Esophagus squamous epithelium (tissue), 5 donors: Measurements from ENCODE around the gene ANKRD6. TPM values are rescaled to one million over a fixed set of nuclear protein-coding genes. Genes with fewer than 3 reads are reported as not detected.

Experiments used
- DNase-seq: peaks from one replicate; lab custom pipeline; 2025; lab: John Stamatoyannopoulos, UW
- H3K27ac ChIP-seq, 4 donors: fragments of 200-600 bp; sonication (generic); one replicate each; pipeline ENCODE4 v1.5.1; 2016 to 2019; ENCODE audit warnings: mild to moderate bottlenecking in 1 of 4
- H3K27me3 ChIP-seq, 4 donors: fragments of 200-600 bp; sonication (generic); 1 replicate in 3 of 4; 2 replicates in 1 of 4; pipeline versions ENCODE4 v1.5.1 to v1.6.0; 2017 to 2021; ENCODE audit warnings: antibody characterized with exemption in 1 of 4
- H3K36me3 ChIP-seq, 3 donors: fragments of 200-600 bp; sonication (generic); one replicate each; pipeline ENCODE4 v1.5.1; 2016 to 2019
- H3K4me1 ChIP-seq, 3 donors: fragments of 200-600 bp; sonication (generic); one replicate each; pipeline ENCODE4 v1.5.1; 2017 to 2019
- H3K4me3 ChIP-seq, 4 donors: fragments of 200-600 bp; sonication (generic); 1 replicate in 3 of 4; 2 replicates in 1 of 4; pipeline ENCODE4 v1.5.1; 2016 to 2019; ENCODE audit warnings: mild to moderate bottlenecking in 2 of 4, moderate library complexity in 1 of 4
- H3K9me3 ChIP-seq, 3 donors: fragments of 200-600 bp; sonication (generic); one replicate each; pipeline ENCODE4 v1.5.1; 2016 to 2019
- POLR2A ChIP-seq, 4 donors: fragments of 450-650 bp; IDR thresholded peaks; one replicate each; pipeline ENCODE4 v1.6.1; 2017; ENCODE audit warnings: antibody characterized with exemption in 4 of 4, mild to moderate bottlenecking in 4 of 4, moderate library complexity in 3 of 4
- WGBS, 2 donors: methylation state at CpG; one replicate each; pipeline ENCODE4 v1.1.5; 2018; 5-methylcytosine and 5-hydroxymethylcytosine counted together
- intact Hi-C: fragments of 100-400 bp; cut with DNase I; formaldehyde crosslinking; loops from one replicate; pipeline ENCODE4 v1.15.0; 2022
- total RNA-seq, 4 donors: library from RNA; depleted of rRNA; stranded (reverse); fragments of >200 nt; gene quantifications; one replicate each; pipeline ENCODE4 v1.1.0, GENCODE V29; 2016
- TF ChIP-seq, protein P1 (sequence below), 6 experiments: fragments of 450-650 bp in 4 of 6; fragments of 200-600 bp in 2 of 6; sonication (generic) in 2 of 6; IDR thresholded peaks; one replicate each; pipeline ENCODE4 v1.5.1; 2016 to 2019; ENCODE audit warnings: antibody characterized with exemption in 6 of 6, mild to moderate bottlenecking in 4 of 6, moderate library complexity in 4 of 6
- donor health status: DM: yes; HTN: yes; CAD: no.

ANKRD6 gene
- total RNA-seq, 4 donors from 2014 or later = 5.8 to 12.0 (median 7.3) TPM

DNA sequence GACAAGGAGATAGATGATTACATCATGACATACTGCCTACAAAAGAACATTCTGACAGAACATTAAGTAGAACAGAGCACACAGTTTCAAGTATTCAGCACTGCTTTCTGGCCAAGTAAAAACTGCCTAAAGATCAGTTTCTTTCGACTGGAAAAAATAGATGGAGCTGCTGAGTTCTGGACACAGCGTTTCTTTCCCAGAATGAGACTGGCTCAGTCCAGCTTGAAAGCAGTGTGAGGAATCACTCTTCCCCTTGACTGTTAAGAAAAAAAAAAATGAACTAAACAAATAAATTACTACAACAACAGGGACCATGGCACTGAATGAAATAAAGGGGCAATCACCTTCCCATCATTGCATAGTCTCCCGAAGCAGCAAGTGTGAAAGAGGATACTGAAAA lies 210.0 kb downstream of the ANKRD6 start:
- Histone ChIP-seq H3K36me3 (peaks cover 5 to 65% (median 15%) of the 10 kb centered on the region in 3 donors), H3K4me3 (no peak overlapping the region), H3K27me3 (no peaks in the 10 kb centered on the region), H3K27ac (no peak overlapping the region), H3K4me1 (peaks cover 0 to 23% (median under 1%) of the 10 kb centered on the region in 3 donors), H3K9me3 (no peaks in the 10 kb centered on the region)
- 88% methylated on average over 3 of the region's 3 CpGs for WGBS, 2 donors
- TF ChIP-seq, protein P1, sequence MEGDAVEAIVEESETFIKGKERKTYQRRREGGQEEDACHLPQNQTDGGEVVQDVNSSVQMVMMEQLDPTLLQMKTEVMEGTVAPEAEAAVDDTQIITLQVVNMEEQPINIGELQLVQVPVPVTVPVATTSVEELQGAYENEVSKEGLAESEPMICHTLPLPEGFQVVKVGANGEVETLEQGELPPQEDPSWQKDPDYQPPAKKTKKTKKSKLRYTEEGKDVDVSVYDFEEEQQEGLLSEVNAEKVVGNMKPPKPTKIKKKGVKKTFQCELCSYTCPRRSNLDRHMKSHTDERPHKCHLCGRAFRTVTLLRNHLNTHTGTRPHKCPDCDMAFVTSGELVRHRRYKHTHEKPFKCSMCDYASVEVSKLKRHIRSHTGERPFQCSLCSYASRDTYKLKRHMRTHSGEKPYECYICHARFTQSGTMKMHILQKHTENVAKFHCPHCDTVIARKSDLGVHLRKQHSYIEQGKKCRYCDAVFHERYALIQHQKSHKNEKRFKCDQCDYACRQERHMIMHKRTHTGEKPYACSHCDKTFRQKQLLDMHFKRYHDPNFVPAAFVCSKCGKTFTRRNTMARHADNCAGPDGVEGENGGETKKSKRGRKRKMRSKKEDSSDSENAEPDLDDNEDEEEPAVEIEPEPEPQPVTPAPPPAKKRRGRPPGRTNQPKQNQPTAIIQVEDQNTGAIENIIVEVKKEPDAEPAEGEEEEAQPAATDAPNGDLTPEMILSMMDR (IDR thresholded peaks at IDR 0.05) = no peak
- TF ChIP-seq POLR2A (IDR thresholded peaks at IDR 0.05) = no peak
- intact Hi-C loops = no loop called here
- no peak for DNase-seq

- Histone ChIP-seq H3K27me3 (no peaks in the 10 kb centered on the region), H3K4me3 (no peak overlapping the region), H3K4me1 (peaks cover 0 to 22% (median 0%) of the 10 kb centered on the region in 3 donors), H3K9me3 (no peaks in the 10 kb centered on the region), H3K36me3 (peaks cover 5 to 69% (median 19%) of the 10 kb centered on the region in 3 donors), H3K27ac (no peak overlapping the region)
- TF ChIP-seq, protein P1 (IDR thresholded peaks at IDR 0.05) = no peak
- TF ChIP-seq POLR2A (IDR thresholded peaks at IDR 0.05) = no peak
- DNase-seq = no peak
- 56 to 59% methylated on average over 2 to 3 of the region's 3 CpGs for WGBS, 2 donors
- intact Hi-C loops = no loop called here
These were observed 210.5 kb downstream of the ANKRD6 start for GRCh38 chr6:89643406-89643805.

- Histone ChIP-seq H3K27ac (no peak overlapping the region), H3K4me3 (no peak overlapping the region), H3K27me3 (no peaks in the 10 kb centered on the region), H3K36me3 (peaks cover 11 to 84% (median 19%) of the 10 kb centered on the region in 3 donors), H3K9me3 (no peaks in the 10 kb centered on the region), H3K4me1 (peaks cover 0 to 11% (median 0%) of the 10 kb centered on the region in 3 donors)
- no peak for TF ChIP-seq POLR2A (IDR thresholded peaks at IDR 0.05)
- TF ChIP-seq, protein P1 (IDR thresholded peaks at IDR 0.05) = no peak
- intact Hi-C loops = no loop called here
- DNase-seq = no peak
- WGBS, 2 donors = 29 to 46% methylated on average over 4 of the region's 4 CpGs
These were observed 211.9 kb downstream of the ANKRD6 start for GRCh38 chr6:89644864-89645263.

- Histone ChIP-seq H3K36me3 (peaks cover 11 to 98% (median 33%) of the 10 kb centered on the region in 3 donors), H3K27ac (no peak overlapping the region), H3K9me3 (no peaks in the 10 kb centered on the region), H3K27me3 (no peaks in the 10 kb centered on the region), H3K4me3 (no peak overlapping the region), H3K4me1 (peaks cover 0 to 6% (median 0%) of the 10 kb centered on the region in 3 donors)
- WGBS, 2 donors = 94 to 100% methylated on average over 1 of the region's 1 CpG
- TF ChIP-seq, protein P1 (IDR thresholded peaks at IDR 0.05) = no peak
- DNase-seq = no peak
- intact Hi-C loops = no loop called here
These were observed 216.7 kb downstream of the ANKRD6 start for GRCh38 chr6:89649682-89650081.

DNA sequence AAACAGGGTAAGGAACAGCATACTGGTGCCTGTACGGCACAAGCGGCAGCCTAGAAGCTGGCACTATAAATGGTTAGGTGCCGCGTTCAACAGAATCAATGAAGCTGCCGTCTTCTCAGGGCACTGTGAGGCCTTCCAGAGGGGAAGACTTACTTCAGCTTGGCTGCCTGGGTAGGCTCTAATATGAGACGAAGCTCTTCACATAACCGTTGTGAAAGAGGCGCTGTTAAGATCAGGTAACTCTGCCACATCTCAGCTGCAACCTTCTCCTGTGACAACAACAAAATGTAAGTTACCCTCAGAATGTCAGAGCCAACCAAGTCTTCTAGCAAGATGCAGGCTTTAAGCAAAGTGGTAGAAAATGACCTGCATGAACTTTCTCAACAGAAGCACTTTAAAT lies 217.6 kb downstream of the ANKRD6 start:
- Histone ChIP-seq H3K4me3 (no peak overlapping the region), H3K27ac (no peak overlapping the region), H3K27me3 (no peaks in the 10 kb centered on the region), H3K4me1 (no peaks in the 10 kb centered on the region), H3K36me3 (peaks cover 11 to 98% (median 39%) of the 10 kb centered on the region in 3 donors), H3K9me3 (no peaks in the 10 kb centered on the region)
- intact Hi-C loops = no loop called here
- no peak for DNase-seq
- TF ChIP-seq, protein P1 (IDR thresholded peaks at IDR 0.05) = no peak
- no peak for TF ChIP-seq POLR2A (IDR thresholded peaks at IDR 0.05)
- 90 to 92% methylated on average over 6 to 8 of the region's 8 CpGs for WGBS, 2 donors
